IMR-90 (cell line): Measurements from ENCODE around the gene GFAP.

Experiments
- CEBPB ChIP-seq: IDR thresholded peaks from 2 replicates; pipeline ENCODE4 v1.6.1; 2012; ENCODE audit warnings: low read depth, low read length, improper control_type of control experiment
- CHD1 ChIP-seq: IDR thresholded peaks from 2 replicates; pipeline ENCODE4 v1.6.1; 2012; ENCODE audit warnings: low read depth, low read length, improper control_type of control experiment
- MAFK ChIP-seq: IDR thresholded peaks from 2 replicates; pipeline ENCODE4 v1.6.1; 2012; ENCODE audit warnings: low read depth, low read length, improper control_type of control experiment
- NFE2L2 ChIP-seq: fragments of 150-350 bp; IDR thresholded peaks from 2 replicates; pipeline ENCODE4 v1.6.1; 2016; ENCODE audit warnings: low read depth, mild to moderate bottlenecking, low read length
- POLR2A ChIP-seq: IDR thresholded peaks from 2 replicates; pipeline ENCODE4 v1.6.1; 2012; ENCODE audit warnings: mild to moderate bottlenecking, low read depth, low read length
- RAD21 ChIP-seq: IDR thresholded peaks from 2 replicates; pipeline ENCODE4 v1.6.1; 2012; ENCODE audit warnings: low read length, improper control_type of control experiment
- RCOR1 ChIP-seq: IDR thresholded peaks from 2 replicates; pipeline ENCODE4 v1.6.1; 2012; ENCODE audit warnings: mild to moderate bottlenecking, low read length, improper control_type of control experiment; ENCODE audit not compliant: insufficient replicate concordance
- RFX5 ChIP-seq: IDR thresholded peaks from 2 replicates; pipeline ENCODE4 v1.8.0; 2012; ENCODE audit warnings: low read depth, mild to moderate bottlenecking, low read length, moderate library complexity
- TF ChIP-seq, protein P1 (sequence below): conservative IDR thresholded peaks from 2 replicates; pipeline ENCODE4 v1.5.1; 2012; ENCODE audit warnings: mild to moderate bottlenecking, low read depth, low read length, improper control_type of control experiment
- TF ChIP-seq, protein P2 (sequence below): fragments of 150-350 bp; IDR thresholded peaks from 2 replicates; pipeline ENCODE4 v1.6.1; 2017; ENCODE audit warnings: mild to moderate bottlenecking, antibody characterized with exemption, low read length, low read depth

DNA sequence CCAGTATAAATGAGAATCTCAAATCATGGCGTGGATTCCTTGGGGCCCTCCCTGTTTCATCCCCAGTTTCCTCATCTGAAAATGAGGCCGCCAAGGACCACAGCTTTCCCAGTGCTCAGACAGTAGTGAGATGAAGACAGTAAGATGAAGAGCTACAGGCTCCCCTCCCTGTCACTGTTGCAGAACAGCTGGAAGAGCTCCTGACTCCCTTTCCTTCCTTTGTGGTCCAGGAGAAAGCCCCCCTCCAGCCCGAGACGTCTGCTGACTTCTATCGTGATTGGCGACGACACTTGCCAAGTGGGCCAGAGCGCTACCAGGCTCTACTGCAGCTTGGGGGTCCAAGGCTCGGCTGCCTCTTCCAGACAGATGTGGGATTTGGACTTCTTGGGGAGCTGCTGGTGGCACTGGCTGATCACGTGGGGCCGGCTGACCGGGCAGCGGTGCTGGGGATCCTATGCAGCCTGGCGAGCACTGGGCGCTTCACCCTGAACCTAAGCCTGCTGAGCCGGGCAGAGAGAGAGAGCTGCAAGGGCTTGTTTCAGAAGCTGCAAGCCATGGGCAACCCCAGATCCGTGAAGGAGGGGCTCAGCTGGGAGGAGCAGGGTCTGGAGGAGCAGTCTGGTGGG, 13.1 kb downstream of the GFAP start:
- TF ChIP-seq, protein P1, sequence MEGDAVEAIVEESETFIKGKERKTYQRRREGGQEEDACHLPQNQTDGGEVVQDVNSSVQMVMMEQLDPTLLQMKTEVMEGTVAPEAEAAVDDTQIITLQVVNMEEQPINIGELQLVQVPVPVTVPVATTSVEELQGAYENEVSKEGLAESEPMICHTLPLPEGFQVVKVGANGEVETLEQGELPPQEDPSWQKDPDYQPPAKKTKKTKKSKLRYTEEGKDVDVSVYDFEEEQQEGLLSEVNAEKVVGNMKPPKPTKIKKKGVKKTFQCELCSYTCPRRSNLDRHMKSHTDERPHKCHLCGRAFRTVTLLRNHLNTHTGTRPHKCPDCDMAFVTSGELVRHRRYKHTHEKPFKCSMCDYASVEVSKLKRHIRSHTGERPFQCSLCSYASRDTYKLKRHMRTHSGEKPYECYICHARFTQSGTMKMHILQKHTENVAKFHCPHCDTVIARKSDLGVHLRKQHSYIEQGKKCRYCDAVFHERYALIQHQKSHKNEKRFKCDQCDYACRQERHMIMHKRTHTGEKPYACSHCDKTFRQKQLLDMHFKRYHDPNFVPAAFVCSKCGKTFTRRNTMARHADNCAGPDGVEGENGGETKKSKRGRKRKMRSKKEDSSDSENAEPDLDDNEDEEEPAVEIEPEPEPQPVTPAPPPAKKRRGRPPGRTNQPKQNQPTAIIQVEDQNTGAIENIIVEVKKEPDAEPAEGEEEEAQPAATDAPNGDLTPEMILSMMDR, result no peak
- TF ChIP-seq CEBPB (no peak), POLR2A (no peak), NFE2L2 (no peak), RFX5 (no peak), CHD1 (no peak), RAD21 (no peak), RCOR1 (no peak), MAFK (no peak)
- TF ChIP-seq, protein P2, sequence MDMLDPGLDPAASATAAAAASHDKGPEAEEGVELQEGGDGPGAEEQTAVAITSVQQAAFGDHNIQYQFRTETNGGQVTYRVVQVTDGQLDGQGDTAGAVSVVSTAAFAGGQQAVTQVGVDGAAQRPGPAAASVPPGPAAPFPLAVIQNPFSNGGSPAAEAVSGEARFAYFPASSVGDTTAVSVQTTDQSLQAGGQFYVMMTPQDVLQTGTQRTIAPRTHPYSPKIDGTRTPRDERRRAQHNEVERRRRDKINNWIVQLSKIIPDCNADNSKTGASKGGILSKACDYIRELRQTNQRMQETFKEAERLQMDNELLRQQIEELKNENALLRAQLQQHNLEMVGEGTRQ, result no peak
